SIG-M5 treated with dmso at 0.1 percent for 504 hours (cell line): Measurements from ENCODE around the gene PHF12.

Experiments used
- DNase-seq: peaks from one replicate; lab custom pipeline; 2025; ENCODE audit not compliant: unreplicated experiment; lab: John Stamatoyannopoulos, UW

The PHF12 gene

DNA sequence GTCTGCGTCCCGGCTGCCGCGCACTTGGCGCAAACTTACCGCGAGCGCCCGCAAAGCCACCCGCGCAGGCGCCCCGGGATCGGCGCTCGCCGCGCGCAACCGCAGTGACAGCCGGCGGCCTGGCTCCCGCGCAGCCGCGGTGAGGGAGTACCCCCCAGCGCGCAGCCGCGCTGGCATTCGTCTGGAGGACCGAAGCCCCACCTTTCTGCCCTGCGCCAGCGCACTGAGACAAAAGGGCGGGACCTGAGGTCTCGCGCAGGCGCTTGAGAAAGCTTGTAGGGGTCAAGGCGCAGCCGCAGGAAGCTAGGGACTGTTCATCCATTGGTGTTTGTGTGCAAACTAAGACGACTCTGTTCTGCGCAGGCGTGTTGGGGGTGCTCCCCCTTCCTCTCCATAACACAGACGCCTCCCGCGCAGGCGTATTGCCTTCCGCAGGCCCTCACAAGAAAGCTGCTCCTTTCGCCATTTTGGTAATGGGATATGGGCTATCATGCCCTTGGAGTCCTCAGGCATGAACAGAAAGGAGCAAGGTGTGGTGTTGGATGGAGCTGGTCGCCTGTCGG lies at the start of gene PHF12:
Gene PHF12, minus strand, starts transcription at position 91 of the 563 bp plus-strand sequence. CDS start 558 bp downstream, outside the sequence.
- peak; percentile 100 for DNase-seq

DNA sequence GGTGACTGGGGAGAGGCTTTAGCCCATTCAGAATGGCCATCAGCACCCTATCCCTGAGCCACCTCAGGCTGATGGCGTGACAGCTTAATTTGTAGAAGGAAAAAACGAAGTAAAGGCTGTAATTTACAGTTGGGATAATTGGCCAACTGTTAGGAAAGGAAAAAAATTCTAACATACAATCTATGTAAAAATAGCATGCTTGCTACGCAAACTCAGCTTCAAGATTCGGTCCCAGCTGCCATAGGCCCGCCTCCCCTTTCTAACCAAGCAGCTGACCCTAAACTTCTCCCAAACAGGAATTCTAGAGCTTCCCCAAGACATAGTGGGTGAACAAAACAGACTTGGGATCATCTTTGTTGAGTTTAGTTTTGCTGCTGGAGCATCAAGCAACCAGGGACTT lies 49.7 kb upstream of the PHF12 start:
- no peak for DNase-seq

DNA sequence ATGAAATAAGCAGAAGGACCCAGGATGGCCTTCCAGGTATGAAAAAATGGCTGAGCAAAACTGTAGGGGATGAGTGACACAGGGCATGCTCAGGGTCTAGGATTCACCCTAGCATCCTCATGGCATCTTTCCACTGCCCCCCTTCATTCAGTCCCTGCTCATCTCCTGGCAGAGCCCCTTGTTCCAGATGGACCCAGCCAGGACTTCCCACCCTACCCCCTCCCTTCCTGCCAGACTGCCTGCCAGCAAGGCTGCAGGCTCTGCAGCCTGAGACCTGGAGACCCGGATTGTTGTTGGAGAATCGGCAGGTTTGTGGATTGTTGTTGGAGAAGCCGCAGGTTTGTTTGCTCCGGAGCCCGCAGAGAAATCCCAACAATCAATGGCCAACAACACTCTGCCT lies 47.9 kb upstream of the PHF12 start:
- DNase-seq: no peak

DNA sequence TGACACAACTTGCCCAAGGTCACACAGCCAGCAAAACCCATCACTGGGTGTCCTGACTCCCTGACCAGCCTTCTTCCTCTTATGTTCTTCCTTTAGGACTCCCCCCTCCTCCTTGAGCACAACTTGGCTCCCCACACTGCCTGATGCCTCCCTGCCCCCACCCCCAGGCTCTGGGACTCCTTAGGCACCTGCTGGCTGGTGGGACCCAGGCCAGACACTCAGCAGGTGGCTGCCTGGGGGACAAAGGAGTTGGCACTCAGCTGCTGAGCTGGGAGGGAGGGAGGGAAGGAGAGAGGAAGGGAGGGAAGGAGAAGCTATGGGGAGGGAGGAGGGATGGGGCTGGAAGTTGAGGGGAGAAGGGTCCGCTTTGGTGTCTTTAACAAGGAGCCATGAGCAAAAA lies 46.5 kb upstream of the PHF12 start:
- DNase-seq: no peak

DNA sequence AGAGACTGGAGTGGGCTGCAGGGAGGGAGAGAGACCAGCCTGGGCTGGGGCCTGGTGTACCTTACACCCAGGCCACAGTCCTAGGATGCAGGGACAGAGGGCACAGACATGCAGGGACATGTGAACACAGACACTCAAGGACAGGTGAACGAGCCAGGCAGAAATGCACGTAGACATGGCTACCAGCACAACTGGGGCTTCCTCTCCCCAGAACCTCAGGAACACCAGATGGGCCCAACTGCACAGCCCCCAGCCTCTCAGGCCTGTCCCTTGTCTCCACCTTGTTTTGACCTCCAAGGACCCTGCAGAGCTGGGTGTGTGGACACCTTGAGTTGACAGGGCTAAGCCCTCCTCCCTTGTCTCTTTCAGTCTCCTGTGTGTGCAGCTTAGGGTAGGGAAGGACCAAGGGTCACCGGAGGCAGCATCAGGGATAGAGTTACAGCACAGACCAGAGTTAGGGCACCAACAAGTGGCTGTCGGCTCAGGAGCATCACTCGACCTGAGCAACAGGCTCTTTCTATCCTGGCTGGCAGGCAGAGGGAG lies 45.3 kb upstream of the PHF12 start:
- DNase-seq: no peak

DNA sequence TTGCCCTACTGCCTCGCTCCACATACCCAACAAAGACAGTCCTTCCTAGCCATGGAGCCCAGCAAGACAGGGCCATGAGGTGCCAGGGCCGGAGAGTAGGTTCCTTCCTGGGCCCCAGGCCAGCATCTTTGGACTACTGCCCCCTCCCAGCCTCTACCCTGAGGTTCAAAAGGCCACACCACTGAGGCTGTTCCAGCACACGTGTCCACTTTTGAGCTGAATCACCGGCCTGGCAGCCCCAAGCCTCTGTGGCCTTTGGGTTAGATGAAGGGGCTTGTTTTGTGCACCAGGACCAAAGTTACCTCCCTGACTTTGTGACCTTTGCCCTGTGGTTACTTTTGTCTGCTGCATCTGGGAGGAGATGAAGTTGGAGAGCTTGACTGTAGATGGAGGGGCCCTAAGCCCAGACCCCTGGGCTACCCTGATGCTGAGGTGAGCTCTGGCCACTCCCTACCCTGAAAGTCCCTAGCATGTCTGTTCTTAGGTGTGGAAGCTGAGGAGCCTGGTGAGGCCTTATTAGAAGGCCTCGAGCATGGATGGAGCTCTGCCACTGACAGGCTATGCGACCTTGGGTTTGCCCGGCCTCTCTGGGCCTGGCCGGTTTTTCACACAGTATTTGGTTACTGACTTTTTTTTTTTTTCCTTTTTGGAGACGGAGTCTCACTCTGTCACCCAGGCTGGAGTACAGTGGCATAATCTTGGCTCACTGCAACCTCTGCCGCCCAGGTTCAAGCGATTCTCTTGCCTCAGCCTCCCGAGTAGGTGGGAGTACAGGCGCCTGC lies 42.5 kb upstream of the PHF12 start:
- no peak for DNase-seq

DNA sequence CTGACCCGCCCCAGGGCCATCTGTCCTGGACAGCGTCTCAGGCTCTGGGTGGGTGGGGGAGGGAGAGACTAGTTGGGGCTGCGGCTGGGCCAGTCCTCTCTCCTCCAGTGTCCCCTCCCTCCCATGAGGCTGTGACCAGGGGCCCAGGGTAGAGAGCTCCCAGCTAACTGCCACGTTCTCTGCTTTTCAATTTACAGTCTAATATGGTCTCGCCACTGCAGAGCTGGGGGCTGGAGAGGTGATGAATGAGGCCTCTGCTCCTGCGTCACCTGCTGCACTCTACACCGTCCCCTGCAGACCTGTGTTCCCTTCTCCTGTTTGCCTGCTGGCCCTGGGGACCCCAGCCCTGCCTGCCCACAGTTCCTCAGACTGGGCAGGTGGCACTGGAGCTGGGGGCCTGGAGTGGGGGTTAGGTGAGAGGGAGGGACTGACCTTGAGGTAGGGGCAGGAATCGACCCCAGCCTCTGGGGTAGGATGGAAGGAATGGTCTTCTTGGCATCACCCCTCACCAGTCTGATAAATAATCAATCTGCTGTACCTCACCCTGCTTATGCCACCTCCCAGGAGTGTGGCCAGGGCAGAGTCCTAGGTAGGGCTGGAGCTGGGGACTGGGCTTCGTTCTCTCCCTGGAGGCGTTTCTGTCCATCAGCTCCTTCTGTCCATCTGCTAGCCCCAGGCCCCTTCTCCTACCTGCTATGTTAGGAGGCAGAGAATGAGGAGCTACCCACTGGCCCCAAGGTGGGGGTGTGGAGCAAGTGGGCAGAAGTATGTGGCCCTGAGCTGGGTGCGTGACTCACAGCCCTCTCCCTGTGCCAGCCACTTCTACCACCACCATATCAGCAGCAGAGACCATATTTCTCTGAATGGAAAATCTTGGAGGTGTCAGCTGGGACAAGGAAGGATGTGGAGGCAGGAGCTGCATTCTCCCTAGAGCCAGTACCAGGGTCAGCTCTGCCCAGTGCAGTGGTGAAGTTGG lies 41.6 kb upstream of the PHF12 start:
- no peak for DNase-seq

DNA sequence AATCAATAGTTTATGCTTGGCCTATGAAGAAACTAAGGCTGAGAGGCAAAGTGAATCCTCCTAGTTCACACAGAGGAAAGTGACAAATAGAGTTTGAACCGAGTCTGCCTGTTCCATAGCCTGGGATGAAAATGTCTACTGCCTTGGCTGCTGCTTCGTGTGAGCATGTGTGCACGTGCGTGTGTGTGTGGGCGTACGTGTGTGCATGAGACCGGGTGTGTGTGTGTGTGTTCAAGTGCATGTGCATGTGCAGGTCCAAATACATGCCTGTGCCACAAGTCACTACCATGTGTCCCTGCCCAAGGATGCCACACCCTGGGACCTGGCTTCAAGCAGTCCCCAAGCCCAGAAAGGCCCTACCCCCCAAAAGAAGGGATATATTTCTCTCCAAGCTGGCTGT lies 40.9 kb upstream of the PHF12 start:
- no peak for DNase-seq

DNA sequence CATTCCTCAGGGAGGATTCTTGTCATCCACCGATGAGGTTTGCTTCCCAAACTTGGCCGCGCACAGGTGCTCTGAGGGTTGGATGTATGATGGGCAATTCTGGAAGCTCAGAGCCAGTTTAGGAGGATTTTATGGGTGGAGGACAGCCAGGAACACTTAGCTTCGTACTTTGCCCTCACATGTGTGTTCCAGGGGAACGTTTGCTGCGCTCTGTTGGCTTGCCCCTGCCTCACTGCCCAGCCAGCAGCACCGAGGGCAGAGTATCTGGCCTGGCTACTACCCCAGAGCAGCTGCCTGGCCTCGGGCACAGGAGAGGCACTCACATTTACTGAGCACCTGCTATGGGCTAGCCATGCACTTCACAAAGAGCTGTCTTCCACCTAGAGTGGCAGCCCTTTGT lies 40.5 kb upstream of the PHF12 start:
- no peak for DNase-seq

DNA sequence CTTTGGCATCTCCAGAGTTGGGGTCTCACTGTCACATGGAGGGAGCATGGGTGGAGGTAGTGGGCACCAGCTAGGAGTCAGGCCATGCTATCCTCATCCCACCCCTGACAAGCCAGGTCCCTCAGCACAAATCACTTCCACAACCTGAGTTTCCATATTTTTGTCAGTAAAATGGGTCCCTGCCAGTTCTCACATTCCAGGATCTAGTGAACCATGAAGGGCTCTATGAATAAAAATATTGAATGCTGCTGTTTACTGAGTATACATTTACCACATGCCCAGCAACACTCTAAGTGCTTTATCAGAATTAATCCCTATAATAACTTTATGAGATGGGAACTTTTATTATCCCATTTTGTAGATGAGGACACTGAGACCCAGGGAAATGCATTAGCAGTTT lies 37.7 kb upstream of the PHF12 start:
- no peak for DNase-seq

DNA sequence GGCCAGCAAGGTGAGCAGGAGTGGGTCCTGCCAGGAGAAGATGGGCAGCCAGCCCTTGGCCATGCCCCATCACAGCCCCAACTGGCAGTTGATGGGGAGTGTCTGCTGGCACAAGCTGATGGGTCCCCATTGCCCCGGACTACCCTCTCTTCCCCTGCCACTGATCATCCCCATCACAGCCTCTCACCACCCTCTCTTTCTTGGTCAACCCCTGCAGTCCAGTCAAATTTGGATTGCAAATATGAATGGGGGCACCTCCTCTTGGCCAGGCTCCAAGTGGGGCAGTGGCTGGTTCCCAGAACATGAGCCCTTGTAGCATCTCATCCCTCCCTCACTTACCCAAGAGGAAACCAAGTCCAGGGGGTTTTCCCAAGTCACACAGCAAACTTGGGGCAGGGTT lies 37.2 kb upstream of the PHF12 start:
- DNase-seq: no peak

DNA sequence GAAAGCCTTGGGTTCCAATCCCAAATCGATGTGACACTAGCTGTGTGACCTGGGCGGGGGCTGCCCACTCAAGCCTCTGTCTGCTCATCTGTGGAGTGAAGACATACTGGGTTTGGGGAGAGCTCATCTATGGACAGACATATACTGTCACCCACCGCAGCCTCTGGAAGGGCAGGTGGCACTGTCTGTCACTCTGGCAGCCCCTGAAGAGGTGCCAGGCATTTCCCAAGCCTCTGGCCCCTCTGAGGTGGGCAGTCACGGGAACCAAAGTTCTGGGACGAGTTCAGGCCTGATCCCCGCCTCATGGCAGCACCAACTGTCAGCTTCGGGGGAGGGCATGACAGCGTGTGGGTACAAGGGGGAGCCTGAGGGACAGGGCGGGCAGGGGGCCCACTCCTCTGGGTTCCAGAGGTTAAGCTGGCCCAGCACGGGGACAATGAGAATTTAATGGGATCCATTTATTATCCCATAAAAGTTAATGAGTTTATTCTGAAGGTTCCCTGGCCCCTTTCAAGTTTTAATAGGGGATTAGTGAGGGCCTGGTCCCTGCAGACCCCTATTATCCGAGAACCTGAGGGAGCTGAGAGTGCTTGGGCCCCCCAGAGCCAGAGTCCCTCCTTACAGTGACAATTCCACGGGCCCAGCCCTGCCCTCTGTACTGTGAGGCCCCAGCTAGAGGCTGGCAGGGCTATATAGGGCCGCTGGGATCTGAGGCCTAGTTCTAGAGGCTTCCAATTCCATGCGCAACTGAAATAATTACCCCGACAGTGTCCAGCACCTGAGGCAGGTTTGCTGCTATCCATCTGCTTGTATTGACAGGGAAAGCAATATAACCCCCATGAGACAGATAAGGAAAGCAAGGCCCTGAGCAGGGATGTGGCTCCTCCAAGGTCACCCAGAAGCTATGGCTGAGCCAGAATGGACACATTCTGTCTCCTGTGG lies 35.7 kb upstream of the PHF12 start:
- DNase-seq: no peak

DNA sequence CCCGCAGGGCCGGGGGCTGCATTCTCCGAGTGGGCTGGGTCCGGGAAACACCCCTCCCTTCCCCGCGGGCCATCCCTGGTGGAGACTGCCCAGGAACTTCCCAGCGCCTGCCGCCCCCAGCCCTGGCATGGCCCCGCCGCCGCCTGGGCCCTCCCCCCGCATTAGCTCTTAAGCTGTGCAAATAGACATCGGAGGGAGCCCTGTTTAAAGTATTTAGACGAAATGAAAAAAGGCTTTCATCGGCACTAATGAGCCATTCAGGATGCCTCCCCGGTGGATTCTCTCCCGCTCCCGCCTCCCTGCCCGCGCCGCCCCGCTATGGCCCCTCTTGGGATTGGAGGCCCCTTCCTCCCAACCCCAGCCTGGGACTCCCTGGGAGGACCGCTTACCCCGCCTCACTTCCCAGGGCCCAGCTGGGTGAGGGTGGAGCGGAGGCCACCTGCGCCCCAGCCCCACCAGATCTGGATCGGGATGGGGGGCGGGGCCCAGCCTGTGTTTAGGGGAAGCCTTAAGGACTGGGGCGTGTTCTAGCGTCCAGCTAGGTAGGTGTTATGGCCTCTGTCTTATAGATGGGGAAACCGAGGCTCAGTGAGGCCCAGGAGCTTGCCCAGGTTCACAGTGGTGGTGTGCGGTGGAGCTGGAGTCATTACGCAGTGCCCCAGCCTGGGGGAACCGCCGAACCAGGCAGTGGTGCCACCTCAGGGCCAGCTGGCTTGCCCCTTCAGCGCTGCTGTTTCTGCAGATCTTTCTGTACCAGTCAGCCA lies 34.8 kb upstream of the PHF12 start:
- DNase-seq: no peak

DNA sequence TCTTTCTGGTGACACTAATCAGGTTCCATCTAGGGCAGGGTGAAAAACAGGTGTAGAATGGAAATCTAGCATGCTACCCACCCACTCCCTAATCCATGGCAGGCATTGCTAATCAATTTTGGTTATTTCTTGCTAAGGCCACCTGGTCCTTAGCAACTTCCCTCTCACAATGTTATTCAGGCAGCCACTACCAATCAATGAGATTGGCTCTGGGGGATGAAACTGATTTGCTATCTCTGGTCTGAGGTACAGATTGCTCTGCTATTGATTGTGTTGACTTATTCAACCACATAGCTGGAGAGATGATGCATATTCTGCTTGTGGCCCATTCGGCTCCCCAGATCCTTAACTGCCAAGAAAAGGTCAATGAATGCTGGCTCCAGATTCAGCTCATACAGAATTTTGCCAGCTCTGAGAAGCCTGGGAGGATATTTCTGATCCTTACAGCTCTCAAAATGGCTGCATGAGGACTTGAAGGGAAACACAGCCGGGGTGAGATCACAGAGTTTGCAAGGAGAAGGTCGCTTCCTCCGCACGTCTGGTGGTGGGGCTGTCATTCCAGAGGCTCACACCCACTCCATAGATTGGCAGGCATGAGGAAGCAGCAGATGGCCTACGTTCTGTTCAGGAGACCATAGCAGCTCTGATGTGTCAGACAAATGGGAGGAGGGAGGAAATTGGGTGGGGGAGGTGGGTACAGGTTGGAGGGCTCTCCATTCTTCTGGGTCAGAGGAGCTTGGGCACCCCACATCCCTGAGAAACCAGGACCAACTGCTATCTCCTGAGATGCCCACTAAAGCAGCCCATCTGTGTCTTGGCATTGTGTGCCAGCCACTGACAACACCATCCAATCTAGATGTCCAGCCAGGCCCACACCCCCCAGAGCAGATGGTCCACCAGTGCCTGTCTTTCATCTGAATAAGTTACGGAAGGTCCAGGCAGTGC lies 32.2 kb upstream of the PHF12 start:
- DNase-seq: no peak

DNA sequence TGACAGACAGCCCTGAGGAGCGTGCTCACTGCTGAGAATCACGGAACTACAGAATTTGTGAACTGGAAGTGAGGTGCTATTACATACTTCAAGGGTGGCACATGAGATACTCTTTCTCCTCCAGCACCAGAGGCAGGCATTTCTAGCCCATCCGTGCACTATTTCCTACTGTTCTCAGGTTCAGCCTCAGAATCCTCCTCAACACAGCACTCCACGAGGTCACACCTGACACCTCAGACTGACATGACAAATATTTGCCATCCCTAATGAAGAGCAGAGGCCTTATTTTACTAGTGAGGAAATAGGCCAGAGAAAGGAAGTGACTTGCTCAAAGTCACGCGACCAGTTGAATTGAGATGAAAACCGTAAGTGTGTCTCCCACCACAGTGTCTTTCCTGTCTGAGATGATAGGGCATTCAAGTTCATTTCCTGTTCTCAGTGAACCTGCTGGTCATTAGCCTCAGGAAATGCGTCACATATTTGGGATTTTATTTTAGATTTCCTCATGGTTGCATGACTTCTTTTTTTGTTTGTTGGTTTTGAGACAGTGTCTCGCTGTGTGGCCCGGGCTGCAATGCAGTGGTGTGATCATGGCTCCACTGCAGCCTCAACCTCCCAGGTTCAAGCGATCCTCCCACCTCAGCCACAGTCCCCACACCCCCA lies 30.9 kb upstream of the PHF12 start:
- DNase-seq: peak; percentile 86

DNA sequence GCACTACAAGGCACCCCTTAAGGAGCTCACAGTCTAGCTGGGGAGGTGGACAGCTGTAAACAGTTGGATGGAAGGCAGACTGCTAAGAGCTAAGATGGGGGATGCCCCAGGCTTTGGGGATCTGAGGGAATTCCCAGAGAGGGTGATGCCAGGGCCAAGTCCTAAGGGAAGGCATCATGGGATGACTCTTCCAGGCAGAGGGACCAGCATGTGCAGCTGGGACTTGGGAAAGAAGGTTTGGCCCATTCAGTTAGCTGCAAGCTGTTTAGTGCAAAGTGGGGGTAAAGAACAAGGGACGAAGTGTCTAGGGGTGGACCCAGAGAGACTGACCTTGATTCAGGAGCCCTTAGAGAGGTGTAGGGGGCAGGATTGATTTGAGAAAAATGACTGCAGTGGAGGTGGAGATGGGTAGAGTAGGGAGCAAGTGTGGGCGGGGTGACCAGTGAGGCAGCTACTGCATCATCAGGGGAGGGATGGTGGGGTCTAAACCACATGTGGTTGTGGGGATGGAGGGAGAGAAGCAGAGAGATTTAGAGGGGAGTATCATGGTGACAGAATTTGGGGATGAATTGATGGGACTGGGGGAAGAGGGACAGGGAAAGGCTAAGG lies 27.1 kb upstream of the PHF12 start:
- DNase-seq: no peak

DNA sequence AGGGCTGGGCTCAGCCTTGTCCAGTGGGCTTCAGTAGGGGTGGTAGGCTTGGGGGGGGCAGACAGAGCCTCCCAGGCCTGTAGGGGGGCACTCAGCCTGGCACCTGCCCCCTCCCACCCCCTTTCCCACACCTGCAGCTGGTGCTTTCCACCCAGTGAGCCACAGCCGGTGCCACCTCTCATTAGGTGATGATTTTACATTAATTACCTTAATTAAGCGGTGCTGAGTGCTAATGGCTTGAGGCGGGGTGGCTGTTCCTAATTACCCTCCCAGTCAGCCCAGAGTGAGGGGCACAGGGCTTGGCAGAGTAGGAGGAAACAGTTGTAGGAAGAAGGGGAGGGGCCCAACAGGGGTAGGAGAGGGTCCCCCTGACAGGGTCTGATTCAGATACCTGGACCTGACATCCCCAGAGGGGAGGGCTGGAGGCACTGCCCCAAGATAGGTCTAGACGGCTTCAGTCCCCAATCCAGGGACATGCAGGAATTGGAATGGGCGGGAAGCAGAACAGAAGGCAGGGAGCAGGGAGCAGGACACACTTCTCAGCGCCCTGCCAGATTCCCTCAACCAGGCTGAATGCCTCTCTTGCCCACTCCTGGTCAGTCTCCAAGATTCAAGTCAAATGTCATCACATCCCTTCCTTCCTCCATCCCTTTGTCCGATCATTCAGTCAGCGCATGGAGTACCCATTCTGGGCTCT lies 26.5 kb upstream of the PHF12 start:
- no peak for DNase-seq
